ENCODE data around the gene HIC1. TPM values are rescaled to one million over a fixed set of nuclear protein-coding genes. Genes with fewer than 3 reads are reported as not detected.

The HIC1 gene
- total and polyA plus RNA-seq, 4 donors, result 0.44 to 4.8 (median 3.7) TPM

GRCh38 chr17:2107050-2107449, 52.1 kb downstream of the HIC1 start:
- no peaks in the 10 kb centered on the region for H3K36me3 ChIP-seq (ENCODE audit: control insufficient read depth in 4 of 4, insufficient read depth in 3 of 4, low read depth in 1 of 4, low read length in 3 of 4)
- no peak for DNase-seq (ENCODE audit: low spot score)
- H3K4me3 ChIP-seq (ENCODE audit: low read depth in 1 of 3, low read length in 3 of 3), result no peak overlapping the region
- peaks cover 0 to 4% (median 0%) of the 10 kb centered on the region in 4 donors for H3K4me1 ChIP-seq (ENCODE audit: control insufficient read depth in 4 of 4, insufficient read depth in 4 of 4, low read length in 3 of 4)
- TF ChIP-seq NR2F2 (IDR thresholded peaks at IDR 0.05) (peak; percentile 91), FOXA2 (IDR thresholded peaks at IDR 0.05) (no peak), RXRA (IDR thresholded peaks at IDR 0.05) (peak in 1 of 2 donors; percentile 40)
- no peak overlapping the region for H3K27ac ChIP-seq (ENCODE audit: low read depth in 1 of 2, low read length in 2 of 2)
- H3K27me3 ChIP-seq (ENCODE audit: control insufficient read depth in 4 of 4, insufficient read depth in 4 of 4, low read length in 3 of 4), result no peaks in the 10 kb centered on the region
- no peak overlapping the region for H3K9ac ChIP-seq (ENCODE audit: low read depth in 1 of 2, low read length in 2 of 2)
- 79% methylated on average over 2 of the region's 2 CpGs for WGBS
- no peaks in the 10 kb centered on the region for H3K9me3 ChIP-seq (ENCODE audit: control insufficient read depth in 4 of 4, low read length in 3 of 4)

GRCh38 chr17:2107506-2107905, 52.6 kb downstream of the HIC1 start:
- 85% methylated on average over 3 of the region's 3 CpGs for WGBS

More at GRCh38 chr17:2107506-2107905, 52.6 kb downstream of the HIC1 start:
- no peaks in the 10 kb centered on the region for H3K36me3 ChIP-seq (ENCODE audit: control insufficient read depth in 4 of 4, insufficient read depth in 3 of 4, low read depth in 1 of 4, low read length in 3 of 4)
- no peak overlapping the region for H3K4me3 ChIP-seq (ENCODE audit: low read depth in 1 of 3, low read length in 3 of 3)
- H3K9me3 ChIP-seq (ENCODE audit: control insufficient read depth in 4 of 4, low read length in 3 of 4), result no peaks in the 10 kb centered on the region
- H3K9ac ChIP-seq (ENCODE audit: low read depth in 1 of 2, low read length in 2 of 2), result no peak overlapping the region
- no peak overlapping the region for H3K27ac ChIP-seq (ENCODE audit: low read depth in 1 of 2, low read length in 2 of 2)
- no peak for TF ChIP-seq SP1 (IDR thresholded peaks at IDR 0.05)
- TF ChIP-seq ZBTB33 (IDR thresholded peaks at IDR 0.05), result no peak
- TF ChIP-seq YY1 (IDR thresholded peaks at IDR 0.05), result no peak
- TF ChIP-seq HNF4G (IDR thresholded peaks at IDR 0.05), result no peak
- TF ChIP-seq TAF1 (conservative IDR thresholded peaks at IDR 0.05), result no peak
- TF ChIP-seq FOXA2 (IDR thresholded peaks at IDR 0.05), result no peak
- no peak for TF ChIP-seq CTCF (IDR thresholded peaks at IDR 0.05; ENCODE audit: low read depth, low read length, missing input control)
- no peak for TF ChIP-seq FOXA1 (IDR thresholded peaks at IDR 0.05)
- TF ChIP-seq RAD21 (IDR thresholded peaks at IDR 0.05), result no peak
- no peak for TF ChIP-seq JUND (IDR thresholded peaks at IDR 0.05)
- no peak for TF ChIP-seq REST (IDR thresholded peaks at IDR 0.05)
- TF ChIP-seq MAX (IDR thresholded peaks at IDR 0.05), result no peak
- TF ChIP-seq HNF4A (conservative IDR thresholded peaks at IDR 0.05), result no peak
- TF ChIP-seq EGR1 (IDR thresholded peaks at IDR 0.05; ENCODE audit: low read depth in 2 of 2), result no peak
- TF ChIP-seq NR2F2 (IDR thresholded peaks at IDR 0.05), result no peak
- no peak for TF ChIP-seq GABPA (IDR thresholded peaks at IDR 0.05 in 1 of 2, conservative IDR thresholded peaks at IDR 0.05 in 1 of 2)
- no peaks in the 10 kb centered on the region for H3K27me3 ChIP-seq (ENCODE audit: control insufficient read depth in 4 of 4, insufficient read depth in 4 of 4, low read length in 3 of 4)
- no peak for DNase-seq (ENCODE audit: low spot score)
- peaks cover 0 to 4% (median 0%) of the 10 kb centered on the region in 4 donors for H3K4me1 ChIP-seq (ENCODE audit: control insufficient read depth in 4 of 4, insufficient read depth in 4 of 4, low read length in 3 of 4)

All from liver (tissue), 9 donors.